Tibial nerve (tissue), 4 donors: ENCODE measurements around the gene ZNF768. TPM values are rescaled to one million over a fixed set of nuclear protein-coding genes. Genes with fewer than 3 reads are reported as not detected.

Experiments used
- DNase-seq, 2 donors: peaks; one replicate each; pipeline ENCODE4 v3.0.0-alpha.2; 2019; ENCODE audit warnings: low spot score in 2 of 2
- H3K27ac ChIP-seq, 4 donors: fragments of 200-600 bp; sonication (generic) in 3 of 4; one replicate each; pipeline ENCODE4 v1.5.1; 2017 to 2019; ENCODE audit warnings: mild to moderate bottlenecking in 1 of 4
- H3K27me3 ChIP-seq, 2 donors: fragments of 200-600 bp; sonication (generic) in 1 of 2; one replicate each; pipeline versions ENCODE4 v1.5.1 to v1.6.0; 2017 to 2019
- H3K36me3 ChIP-seq, 3 donors: fragments of 200-600 bp; sonication (generic); one replicate each; pipeline ENCODE4 v1.5.1; 2018 to 2019
- H3K4me1 ChIP-seq, 4 donors: fragments of 200-600 bp; sonication (generic) in 3 of 4; one replicate each; pipeline ENCODE4 v1.5.1; 2017 to 2019
- H3K4me3 ChIP-seq, 4 donors: fragments of 200-600 bp; sonication (generic) in 3 of 4; one replicate each; pipeline ENCODE4 v1.5.1; 2017 to 2019; ENCODE audit warnings: mild to moderate bottlenecking in 1 of 4, moderate library complexity in 1 of 4
- H3K9me3 ChIP-seq, 4 donors: fragments of 200-600 bp; sonication (generic) in 3 of 4; one replicate each; pipeline ENCODE4 v1.5.1; 2017 to 2019
- EP300 ChIP-seq, 2 donors: sonication (generic); formaldehyde crosslinking; IDR thresholded peaks; one replicate each; pipeline ENCODE4 v1.6.1; 2017; ENCODE audit warnings: antibody characterized with exemption in 2 of 2, mild to moderate bottlenecking in 1 of 2
- POLR2A ChIP-seq, 2 donors: fragments of 450-650 bp; IDR thresholded peaks; one replicate each; pipeline ENCODE4 v1.6.1; 2017; ENCODE audit warnings: antibody characterized with exemption in 2 of 2, mild to moderate bottlenecking in 2 of 2, moderate library complexity in 2 of 2
- WGBS, 2 donors: methylation state at CpG; one replicate each; pipeline ENCODE4 v1.1.5; 2018; 5-methylcytosine and 5-hydroxymethylcytosine counted together
- total RNA-seq, 4 donors: library from RNA; depleted of rRNA; stranded (reverse); fragments of >200 nt; gene quantifications; one replicate each; pipeline ENCODE4 v1.1.0, GENCODE V29; 2016
- TF ChIP-seq, protein P1 (sequence below), 5 experiments: fragments of 200-600 bp in 3 of 5; fragments of 450-650 bp in 2 of 5; sonication (generic) in 3 of 5; IDR thresholded peaks; one replicate each; pipeline ENCODE4 v1.5.1; 2016 to 2019; ENCODE audit warnings: antibody characterized with exemption in 5 of 5, mild to moderate bottlenecking in 3 of 5, moderate library complexity in 2 of 5

The ZNF768 gene
- total RNA-seq, 4 donors from 2014 or later = 22.8 to 40.2 (median 31.8) TPM

DNA sequence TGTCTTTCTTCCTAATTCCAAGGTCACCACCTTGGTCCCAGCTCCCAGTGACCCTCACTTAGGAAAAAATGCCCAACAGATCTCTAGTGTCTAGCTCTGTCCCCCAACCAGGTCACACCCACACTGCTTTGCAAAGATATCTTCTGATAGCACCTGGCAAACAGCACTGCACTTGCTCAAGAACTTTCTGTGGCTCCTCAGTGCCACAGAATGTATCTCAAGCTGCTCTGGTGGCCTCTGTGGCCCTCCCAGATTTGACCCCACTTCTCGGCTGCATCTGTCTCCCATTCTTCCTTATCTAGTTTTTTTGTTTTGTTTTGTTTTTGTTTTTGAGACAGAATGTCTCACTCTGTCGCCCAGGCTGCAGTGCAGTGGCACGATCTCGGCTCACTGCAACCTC lies 40.2 kb upstream of the ZNF768 start:
- TF ChIP-seq POLR2A (IDR thresholded peaks at IDR 0.05) (no peak), EP300 (IDR thresholded peaks at IDR 0.05) (no peak)
- TF ChIP-seq, protein P1, sequence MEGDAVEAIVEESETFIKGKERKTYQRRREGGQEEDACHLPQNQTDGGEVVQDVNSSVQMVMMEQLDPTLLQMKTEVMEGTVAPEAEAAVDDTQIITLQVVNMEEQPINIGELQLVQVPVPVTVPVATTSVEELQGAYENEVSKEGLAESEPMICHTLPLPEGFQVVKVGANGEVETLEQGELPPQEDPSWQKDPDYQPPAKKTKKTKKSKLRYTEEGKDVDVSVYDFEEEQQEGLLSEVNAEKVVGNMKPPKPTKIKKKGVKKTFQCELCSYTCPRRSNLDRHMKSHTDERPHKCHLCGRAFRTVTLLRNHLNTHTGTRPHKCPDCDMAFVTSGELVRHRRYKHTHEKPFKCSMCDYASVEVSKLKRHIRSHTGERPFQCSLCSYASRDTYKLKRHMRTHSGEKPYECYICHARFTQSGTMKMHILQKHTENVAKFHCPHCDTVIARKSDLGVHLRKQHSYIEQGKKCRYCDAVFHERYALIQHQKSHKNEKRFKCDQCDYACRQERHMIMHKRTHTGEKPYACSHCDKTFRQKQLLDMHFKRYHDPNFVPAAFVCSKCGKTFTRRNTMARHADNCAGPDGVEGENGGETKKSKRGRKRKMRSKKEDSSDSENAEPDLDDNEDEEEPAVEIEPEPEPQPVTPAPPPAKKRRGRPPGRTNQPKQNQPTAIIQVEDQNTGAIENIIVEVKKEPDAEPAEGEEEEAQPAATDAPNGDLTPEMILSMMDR (IDR thresholded peaks at IDR 0.05) = no peak
- no peak overlapping the region for H3K27ac ChIP-seq
- H3K36me3 ChIP-seq = peaks cover 0 to 3% (median 0%) of the 10 kb centered on the region in 3 donors
- H3K4me3 ChIP-seq = no peak overlapping the region
- DNase-seq = no peak
- no peaks in the 10 kb centered on the region for H3K27me3 ChIP-seq
- H3K9me3 ChIP-seq = no peaks in the 10 kb centered on the region
- 88 to 90% methylated on average over 4 of the region's 4 CpGs for WGBS, 2 donors
- peaks cover 0 to 18% (median 13%) of the 10 kb centered on the region in 4 donors for H3K4me1 ChIP-seq

DNA sequence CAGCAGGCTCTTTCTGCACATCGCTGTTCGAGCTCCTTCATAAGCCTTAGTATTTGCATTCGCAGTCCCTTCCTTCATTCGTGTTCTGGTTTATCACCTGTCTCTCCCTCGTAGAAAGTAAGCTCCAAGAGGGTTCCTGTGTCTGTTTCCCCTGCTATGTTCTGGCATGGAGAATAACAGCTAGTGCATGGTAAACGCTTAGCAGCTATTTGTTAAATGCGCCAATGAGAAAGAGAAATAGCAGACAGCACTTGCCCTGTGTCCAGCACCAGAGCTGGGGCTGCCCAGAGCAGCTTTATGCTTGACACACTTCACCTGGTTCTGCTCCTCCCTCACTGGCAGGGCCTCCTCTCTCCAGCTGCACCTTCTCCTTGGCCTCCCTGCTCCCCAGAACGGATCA lies 39.6 kb upstream of the ZNF768 start:
- Histone ChIP-seq H3K4me1 (peaks cover 0 to 18% (median 15%) of the 10 kb centered on the region in 4 donors), H3K4me3 (no peak overlapping the region), H3K9me3 (no peaks in the 10 kb centered on the region), H3K27ac (no peak overlapping the region), H3K27me3 (no peaks in the 10 kb centered on the region), H3K36me3 (peaks cover 0 to 3% (median 0%) of the 10 kb centered on the region in 3 donors)
- WGBS, 2 donors = 68 to 78% methylated on average over 8 of the region's 8 CpGs
- DNase-seq = no peak
- TF ChIP-seq, protein P1 (IDR thresholded peaks at IDR 0.05) = no peak
- TF ChIP-seq POLR2A (IDR thresholded peaks at IDR 0.05) (no peak), EP300 (IDR thresholded peaks at IDR 0.05) (no peak)

DNA sequence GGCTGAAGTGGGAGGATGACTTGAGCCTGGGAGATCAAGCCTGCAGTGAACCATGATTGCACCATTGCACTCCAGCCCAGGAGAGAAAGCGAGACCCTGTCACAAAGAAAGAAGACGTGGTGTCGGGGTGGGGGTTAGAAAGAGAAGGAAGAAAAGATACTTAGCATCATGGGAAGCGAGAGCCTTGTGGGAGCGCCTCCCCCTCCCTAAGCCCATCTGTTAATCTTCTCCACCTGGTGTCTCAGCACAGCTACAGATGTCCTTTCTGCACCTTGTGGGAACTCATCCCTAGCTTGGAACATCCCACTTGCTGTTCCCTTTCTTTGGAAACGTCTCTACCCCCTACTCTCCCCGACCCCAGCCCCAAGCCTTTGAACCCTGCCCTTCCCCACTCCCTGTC lies 39.2 kb upstream of the ZNF768 start:
- H3K27me3 ChIP-seq = no peaks in the 10 kb centered on the region
- WGBS, 2 donors = 68 to 73% methylated on average over 7 of the region's 7 CpGs
- H3K4me3 ChIP-seq = no peak overlapping the region
- no peak overlapping the region for H3K27ac ChIP-seq
- no peak for DNase-seq
- H3K9me3 ChIP-seq = no peaks in the 10 kb centered on the region
- no peak for TF ChIP-seq POLR2A (IDR thresholded peaks at IDR 0.05)
- TF ChIP-seq, protein P1 (IDR thresholded peaks at IDR 0.05) = no peak
- TF ChIP-seq EP300 (IDR thresholded peaks at IDR 0.05) = no peak
- H3K4me1 ChIP-seq = peaks cover 0 to 15% (median 10%) of the 10 kb centered on the region in 4 donors
- H3K36me3 ChIP-seq = peaks cover 0 to 3% (median 0%) of the 10 kb centered on the region in 3 donors

DNA sequence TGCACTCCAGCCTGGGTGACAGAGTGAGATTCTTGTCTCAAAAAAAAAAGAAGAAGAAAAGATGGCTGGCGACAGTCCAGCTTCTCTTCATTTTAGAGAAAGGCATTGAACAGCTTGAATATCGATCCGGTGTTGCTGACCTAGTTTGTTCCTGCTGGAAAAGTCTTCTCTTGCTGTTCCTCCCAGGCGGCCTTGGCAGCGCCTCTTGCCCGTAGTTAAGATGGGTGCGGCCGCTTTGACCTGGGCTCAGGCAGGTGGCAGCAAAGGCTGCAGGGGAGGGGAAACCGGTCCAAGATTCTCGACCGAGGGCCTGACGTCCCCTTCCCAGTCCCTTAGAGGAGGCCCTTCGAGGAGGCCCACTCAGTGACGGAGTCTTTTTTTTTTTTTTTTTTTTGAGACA lies 35.7 kb upstream of the ZNF768 start:
- peak overlapping the region in 2 of 4 donors; percentile 48 to 56 for H3K4me3 ChIP-seq
- no peaks in the 10 kb centered on the region for H3K27me3 ChIP-seq
- H3K27ac ChIP-seq = peak overlapping the region in 1 of 4 donors; percentile 70
- DNase-seq = no peak
- no peak for TF ChIP-seq POLR2A (IDR thresholded peaks at IDR 0.05)
- TF ChIP-seq, protein P1 (IDR thresholded peaks at IDR 0.05) = no peak
- TF ChIP-seq EP300 (IDR thresholded peaks at IDR 0.05) = no peak
- H3K36me3 ChIP-seq = no peaks in the 10 kb centered on the region
- no peaks in the 10 kb centered on the region for H3K9me3 ChIP-seq
- H3K4me1 ChIP-seq = peaks cover 0 to 18% (median 7%) of the 10 kb centered on the region in 4 donors
- WGBS, 2 donors = 91 to 92% methylated on average over 14 of the region's 14 CpGs

DNA sequence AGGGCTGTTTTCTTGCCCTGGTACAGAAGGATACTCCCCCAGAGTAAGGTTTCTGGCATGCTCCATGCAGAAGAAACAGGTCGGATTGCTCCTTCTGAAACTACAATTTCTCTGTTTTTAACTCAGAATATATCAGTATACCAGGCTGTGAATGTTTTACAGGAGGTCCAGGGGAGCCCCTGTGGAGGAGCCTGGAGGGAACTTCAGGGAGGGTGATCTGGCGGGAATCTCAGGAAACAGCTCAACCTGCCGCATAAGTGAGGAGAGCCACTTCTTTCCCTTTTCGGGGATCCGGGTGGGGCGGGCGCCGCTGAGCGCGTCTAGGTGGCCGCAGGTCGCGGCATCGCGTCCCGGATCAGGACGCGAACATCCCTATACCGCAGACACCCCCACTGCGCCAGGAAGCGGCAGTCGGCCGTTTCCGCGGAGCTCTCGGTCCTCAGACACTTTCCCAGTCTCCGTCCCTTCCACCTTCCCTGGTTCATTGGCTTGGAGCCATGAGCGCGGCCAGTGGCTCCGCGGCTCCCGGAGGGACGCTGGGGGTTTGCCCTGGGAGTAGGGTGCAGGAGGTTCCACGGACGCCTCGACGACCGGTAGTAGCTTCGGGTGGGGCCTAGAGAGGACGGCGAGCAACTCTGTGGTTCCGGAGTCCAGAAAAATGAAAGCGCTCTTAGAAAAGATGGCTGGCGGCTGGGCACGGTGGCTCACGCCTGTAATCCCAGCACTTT lies 34.9 kb upstream of the ZNF768 start:
- H3K9me3 ChIP-seq = no peaks in the 10 kb centered on the region
- 22 to 30% methylated on average over 42 to 45 of the region's 46 CpGs for WGBS, 2 donors
- H3K36me3 ChIP-seq = peaks cover 0 to 3% (median 0%) of the 10 kb centered on the region in 3 donors
- TF ChIP-seq POLR2A (IDR thresholded peaks at IDR 0.05) (no peak), EP300 (IDR thresholded peaks at IDR 0.05) (no peak)
- TF ChIP-seq, protein P1 (IDR thresholded peaks at IDR 0.05) = no peak
- H3K27me3 ChIP-seq = no peaks in the 10 kb centered on the region
- peaks cover 0 to 26% (median 9%) of the 10 kb centered on the region in 4 donors for H3K4me1 ChIP-seq
- H3K27ac ChIP-seq = peak overlapping the region in 3 of 4 donors; percentile 11 to 70 (median 69)
- no peak for DNase-seq
- H3K4me3 ChIP-seq = peak overlapping the region; percentile 17 to 56 (median 48)
